ENCODE data around the gene FOXQ1. TPM values are rescaled to one million over a fixed set of nuclear protein-coding genes. Genes with fewer than 3 reads are reported as not detected.
A peak's percentile ranks its signal among the peaks of the same experiment; 100 is the strongest.

FOXQ1 gene, protein sequence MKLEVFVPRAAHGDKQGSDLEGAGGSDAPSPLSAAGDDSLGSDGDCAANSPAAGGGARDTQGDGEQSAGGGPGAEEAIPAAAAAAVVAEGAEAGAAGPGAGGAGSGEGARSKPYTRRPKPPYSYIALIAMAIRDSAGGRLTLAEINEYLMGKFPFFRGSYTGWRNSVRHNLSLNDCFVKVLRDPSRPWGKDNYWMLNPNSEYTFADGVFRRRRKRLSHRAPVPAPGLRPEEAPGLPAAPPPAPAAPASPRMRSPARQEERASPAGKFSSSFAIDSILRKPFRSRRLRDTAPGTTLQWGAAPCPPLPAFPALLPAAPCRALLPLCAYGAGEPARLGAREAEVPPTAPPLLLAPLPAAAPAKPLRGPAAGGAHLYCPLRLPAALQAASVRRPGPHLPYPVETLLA
- total RNA-seq = 0.15 TPM in 1 of 3 replicates, not detected in the others
- long read RNA-seq = 0 reads

DNA sequence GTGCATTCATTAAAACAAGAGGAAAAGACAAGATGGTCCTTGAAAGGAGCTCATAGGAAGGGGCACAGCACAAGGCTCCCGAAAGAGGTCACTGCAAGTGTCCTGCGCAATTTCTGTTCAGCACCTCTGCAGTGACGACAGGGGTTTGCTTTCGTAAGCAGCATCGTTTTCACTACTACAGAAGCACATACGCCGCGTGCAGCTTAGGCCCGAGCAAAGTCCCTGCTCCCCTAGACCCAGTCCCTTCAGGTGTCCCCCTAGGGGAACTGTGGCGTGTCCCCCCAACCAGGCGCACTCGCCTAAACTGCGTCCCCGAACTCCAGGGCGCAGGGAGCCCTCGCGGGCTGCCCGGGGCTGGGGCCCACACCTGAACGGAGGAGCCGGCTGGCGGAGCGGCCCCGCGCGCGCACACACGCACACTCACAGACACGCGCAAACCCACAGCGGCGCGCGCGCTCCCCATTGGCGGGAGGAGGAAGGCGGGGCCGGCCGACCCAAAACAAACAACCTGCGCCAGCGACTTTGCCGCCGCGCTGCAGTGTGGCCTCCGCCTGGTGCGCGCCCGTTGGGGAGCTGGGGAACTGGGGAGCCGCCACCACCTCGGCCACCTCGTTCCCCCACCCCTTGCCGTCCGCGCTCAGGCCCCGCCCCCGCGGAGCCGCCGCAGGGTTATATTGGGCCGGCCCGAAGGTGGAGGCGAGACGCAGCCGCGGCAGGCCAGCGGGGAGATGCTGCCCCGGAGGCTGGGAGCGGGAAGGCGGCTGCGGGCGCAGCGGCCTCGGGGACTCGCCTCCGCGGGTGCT lies at the start of gene FOXQ1:
TSS of gene FOXQ1 (plus strand) at position 699 of the 803 bp plus-strand sequence. CDS start 607 bp downstream, outside the sequence.
- Mint-ChIP-seq H3K36me3 (ENCODE audit: low read depth) (no peaks in the 10 kb centered on the region), H3K27ac (ENCODE audit: unreplicated experiment) (no peak within 1 kb of the TSS), H3K4me3 (ENCODE audit: unreplicated experiment) (peak within 1 kb of the TSS; percentile 72), H3K4me1 (ENCODE audit: low read depth) (peaks cover 23% of the 10 kb centered on the region), H3K27me3 (ENCODE audit: low read depth) (peaks cover 75% of the 10 kb centered on the region), H3K9me3 (ENCODE audit: low read depth) (peaks cover 4% of the 10 kb centered on the region)
- TF ChIP-seq, protein P1, sequence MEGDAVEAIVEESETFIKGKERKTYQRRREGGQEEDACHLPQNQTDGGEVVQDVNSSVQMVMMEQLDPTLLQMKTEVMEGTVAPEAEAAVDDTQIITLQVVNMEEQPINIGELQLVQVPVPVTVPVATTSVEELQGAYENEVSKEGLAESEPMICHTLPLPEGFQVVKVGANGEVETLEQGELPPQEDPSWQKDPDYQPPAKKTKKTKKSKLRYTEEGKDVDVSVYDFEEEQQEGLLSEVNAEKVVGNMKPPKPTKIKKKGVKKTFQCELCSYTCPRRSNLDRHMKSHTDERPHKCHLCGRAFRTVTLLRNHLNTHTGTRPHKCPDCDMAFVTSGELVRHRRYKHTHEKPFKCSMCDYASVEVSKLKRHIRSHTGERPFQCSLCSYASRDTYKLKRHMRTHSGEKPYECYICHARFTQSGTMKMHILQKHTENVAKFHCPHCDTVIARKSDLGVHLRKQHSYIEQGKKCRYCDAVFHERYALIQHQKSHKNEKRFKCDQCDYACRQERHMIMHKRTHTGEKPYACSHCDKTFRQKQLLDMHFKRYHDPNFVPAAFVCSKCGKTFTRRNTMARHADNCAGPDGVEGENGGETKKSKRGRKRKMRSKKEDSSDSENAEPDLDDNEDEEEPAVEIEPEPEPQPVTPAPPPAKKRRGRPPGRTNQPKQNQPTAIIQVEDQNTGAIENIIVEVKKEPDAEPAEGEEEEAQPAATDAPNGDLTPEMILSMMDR (IDR thresholded peaks at IDR 0.05) = no peak
- no peak for DNase-seq (ENCODE audit: low spot score)

DNA sequence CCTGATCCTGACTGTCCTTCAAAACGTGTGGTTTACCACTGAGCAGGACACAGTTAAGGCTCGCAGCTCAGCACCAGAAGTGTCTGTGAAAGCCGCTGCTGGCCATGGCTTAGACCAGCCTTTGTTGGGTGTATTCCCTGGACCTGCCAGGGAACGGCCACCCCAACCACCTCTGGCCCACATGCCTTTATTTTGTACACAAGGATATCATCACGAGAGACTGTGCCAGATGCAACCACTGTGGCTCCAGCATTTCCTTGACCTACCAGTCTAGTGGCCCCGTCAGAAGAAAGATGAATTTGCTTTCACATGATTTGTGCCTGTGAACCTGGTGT lies 49.2 kb upstream of the FOXQ1 start:
- Mint-ChIP-seq H3K4me3 (ENCODE audit: unreplicated experiment) (no peak overlapping the region), H3K36me3 (ENCODE audit: low read depth) (no peaks in the 10 kb centered on the region), H3K9me3 (ENCODE audit: low read depth) (no peaks in the 10 kb centered on the region), H3K4me1 (ENCODE audit: low read depth) (no peaks in the 10 kb centered on the region), H3K27me3 (ENCODE audit: low read depth) (peaks cover 13% of the 10 kb centered on the region), H3K27ac (ENCODE audit: unreplicated experiment) (no peak overlapping the region)
- TF ChIP-seq, protein P1 (IDR thresholded peaks at IDR 0.05) = no peak
- no peak for DNase-seq (ENCODE audit: low spot score)

DNA sequence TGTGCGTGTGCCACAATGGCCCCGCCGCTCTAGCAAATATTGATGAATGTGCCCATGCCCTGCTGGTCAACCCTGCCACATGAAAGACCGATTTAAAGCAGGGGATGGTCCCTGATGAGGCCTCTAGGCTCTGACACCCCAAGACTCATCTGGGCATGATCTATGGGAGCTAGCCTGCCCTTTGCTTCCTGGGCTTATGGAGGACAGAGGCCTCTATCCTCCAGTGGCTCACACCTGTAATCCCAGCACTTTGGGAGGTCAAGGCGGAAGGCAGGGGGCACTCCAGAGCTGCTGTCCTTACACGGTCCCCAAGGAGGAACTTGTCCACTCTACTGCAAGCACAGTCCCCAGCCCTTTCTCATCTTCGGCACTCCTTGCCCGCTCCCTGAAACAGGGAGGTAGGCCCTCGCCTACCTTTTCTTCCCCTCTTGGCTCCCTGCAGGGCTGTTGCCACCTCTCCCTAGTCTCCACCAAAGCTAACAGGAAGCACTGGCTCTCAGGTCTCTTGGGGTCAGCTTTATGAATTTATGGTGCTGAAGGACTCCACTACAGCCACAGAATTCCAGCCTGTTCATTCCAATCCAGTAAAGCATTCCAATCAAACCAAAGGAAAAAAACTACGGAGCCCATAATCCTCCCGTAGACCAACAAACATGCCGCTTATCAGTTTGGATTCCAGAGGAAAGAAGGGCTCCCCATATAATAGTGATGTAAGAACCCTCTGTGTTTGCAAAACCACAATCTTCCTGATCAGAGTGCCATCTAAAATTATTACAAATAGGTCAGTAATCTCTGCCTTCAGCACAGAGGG lies 48.7 kb upstream of the FOXQ1 start:
- no peaks in the 10 kb centered on the region for H3K36me3 Mint-ChIP-seq (ENCODE audit: low read depth)
- TF ChIP-seq, protein P1 (IDR thresholded peaks at IDR 0.05) = no peak
- H3K27ac Mint-ChIP-seq (ENCODE audit: unreplicated experiment) = no peak overlapping the region
- H3K4me3 Mint-ChIP-seq (ENCODE audit: unreplicated experiment) = no peak overlapping the region
- H3K27me3 Mint-ChIP-seq (ENCODE audit: low read depth) = peaks cover 13% of the 10 kb centered on the region
- no peak for DNase-seq (ENCODE audit: low spot score)
- H3K4me1 Mint-ChIP-seq (ENCODE audit: low read depth) = no peaks in the 10 kb centered on the region
- no peaks in the 10 kb centered on the region for H3K9me3 Mint-ChIP-seq (ENCODE audit: low read depth)

DNA sequence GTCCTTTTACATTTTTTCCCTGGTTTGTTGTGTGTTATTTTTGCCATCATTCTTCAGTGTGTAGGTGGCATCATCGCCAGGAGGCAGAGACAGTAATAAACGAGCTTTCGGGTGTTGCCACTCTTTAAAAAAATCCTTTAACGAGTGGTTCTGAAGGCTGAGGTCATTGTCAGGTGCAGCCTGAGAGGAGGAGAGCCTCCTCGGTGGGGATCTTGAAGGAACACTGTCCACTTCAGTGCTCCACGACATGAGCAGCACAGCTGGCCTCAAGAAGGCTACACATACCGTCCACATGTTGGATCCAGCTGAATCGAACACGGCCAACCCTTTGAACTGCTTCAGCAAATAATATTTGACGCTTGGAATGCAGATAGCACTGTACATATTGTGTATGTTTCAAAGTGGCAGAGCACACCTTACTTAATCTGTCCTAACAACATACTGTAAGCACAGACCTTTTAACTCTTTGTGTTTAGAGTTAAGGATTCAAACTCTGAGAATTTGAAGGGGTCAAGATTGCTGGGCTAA lies 48.0 kb upstream of the FOXQ1 start:
- peaks cover 14% of the 10 kb centered on the region for H3K27me3 Mint-ChIP-seq (ENCODE audit: low read depth)
- no peaks in the 10 kb centered on the region for H3K4me1 Mint-ChIP-seq (ENCODE audit: low read depth)
- H3K36me3 Mint-ChIP-seq (ENCODE audit: low read depth) = no peaks in the 10 kb centered on the region
- no peaks in the 10 kb centered on the region for H3K9me3 Mint-ChIP-seq (ENCODE audit: low read depth)
- H3K4me3 Mint-ChIP-seq (ENCODE audit: unreplicated experiment) = no peak overlapping the region
- TF ChIP-seq, protein P1 (IDR thresholded peaks at IDR 0.05) = no peak
- no peak overlapping the region for H3K27ac Mint-ChIP-seq (ENCODE audit: unreplicated experiment)
- no peak for DNase-seq (ENCODE audit: low spot score)
